SU-DHL-6 (cell line): ENCODE data around the gene ATP11A.

ENCODE experiments used
- H2AFZ ChIP-seq: fragments of 200-600 bp; sonication (generic); 2 replicates; pipeline ENCODE4 v1.6.1; 2014; ENCODE audit warnings: low read depth, mild to moderate bottlenecking, moderate library complexity, mixed read lengths, antibody characterized with exemption, low read length; ENCODE audit not compliant: severe bottlenecking
- H3F3A ChIP-seq: fragments of 200-600 bp; shearing (Covaris generic); 2 replicates; pipeline ENCODE4 v1.6.0; 2016; ENCODE audit warnings: antibody characterized with exemption, mild to moderate bottlenecking; ENCODE audit not compliant: insufficient read depth
- H3K27ac ChIP-seq: fragments of 200-600 bp; sonication (generic); 2 replicates; pipeline ENCODE4 v1.5.1; 2016; ENCODE audit warnings: low read depth, mild to moderate bottlenecking, low read length, moderate library complexity, mixed read lengths
- H3K27me3 ChIP-seq: fragments of 200-600 bp; sonication (generic), shearing (Covaris generic); 2 replicates; pipeline ENCODE4 v1.6.0; 2014; ENCODE audit warnings: mild to moderate bottlenecking, low read length
- H3K36me3 ChIP-seq: fragments of 200-600 bp; sonication (generic); 2 replicates; pipeline ENCODE4 v1.6.1; 2014; ENCODE audit warnings: mild to moderate bottlenecking, low read length, mixed read lengths
- H3K4me2 ChIP-seq: fragments of 300-600, 200-600 bp; shearing (Covaris generic), sonication (generic); 2 replicates; pipeline ENCODE4 v1.6.0; 2014; ENCODE audit warnings: low read length, low read depth, mild to moderate bottlenecking; ENCODE audit not compliant: poor library complexity, severe bottlenecking
- H3K4me3 ChIP-seq: fragments of 200-600 bp; sonication (generic); 2 replicates; pipeline ENCODE4 v1.5.1; 2014; ENCODE audit warnings: antibody characterized with exemption, low read length, mild to moderate bottlenecking, mixed read lengths; ENCODE audit not compliant: insufficient read depth, poor library complexity, severe bottlenecking
- H3K79me2 ChIP-seq: fragments of 200-600 bp; sonication (generic); 2 replicates; pipeline ENCODE4 v1.6.1; 2014; ENCODE audit warnings: mild to moderate bottlenecking, low read length, moderate library complexity; ENCODE audit not compliant: insufficient read depth
- H3K9ac ChIP-seq: fragments of 200-600 bp; sonication (generic); 2 replicates; pipeline ENCODE4 v1.7.0; 2014; ENCODE audit warnings: mild to moderate bottlenecking, low read length
- H3K9me2 ChIP-seq: fragments of 200-600 bp; sonication (generic); replicated peaks from 2 replicates; pipeline ENCODE4 v1.6.1; 2014; ENCODE audit warnings: low read length; ENCODE audit not compliant: insufficient read depth
- H3K9me3 ChIP-seq: fragments of 200-600 bp; sonication (generic); 2 replicates; pipeline ENCODE4 v1.6.1; 2014; ENCODE audit warnings: low read length, mixed read lengths; ENCODE audit not compliant: insufficient read depth
- H4K20me1 ChIP-seq: fragments of 200-600 bp; sonication (generic); 2 replicates; pipeline ENCODE4 v1.6.1; 2014; ENCODE audit warnings: low read depth, mild to moderate bottlenecking, antibody characterized with exemption, low read length, moderate library complexity, mixed read lengths
- EZH2phosphoT487 ChIP-seq: fragments of 200-600 bp; sonication (generic), shearing (Covaris generic); conservative IDR thresholded peaks from 2 replicates; pipeline ENCODE4 v1.6.1; 2018; ENCODE audit warnings: mild to moderate bottlenecking, antibody characterized with exemption, low read length, moderate library complexity, mixed read lengths
- TF ChIP-seq, protein P1 (sequence below): fragments of 200-600 bp; sonication (generic); IDR thresholded peaks from one replicate; pipeline ENCODE4 v1.5.1; 2017; ENCODE audit warnings: antibody characterized with exemption, mild to moderate bottlenecking, low read length, moderate library complexity; ENCODE audit not compliant: insufficient read depth, poor library complexity, severe bottlenecking

Gene ATP11A

DNA sequence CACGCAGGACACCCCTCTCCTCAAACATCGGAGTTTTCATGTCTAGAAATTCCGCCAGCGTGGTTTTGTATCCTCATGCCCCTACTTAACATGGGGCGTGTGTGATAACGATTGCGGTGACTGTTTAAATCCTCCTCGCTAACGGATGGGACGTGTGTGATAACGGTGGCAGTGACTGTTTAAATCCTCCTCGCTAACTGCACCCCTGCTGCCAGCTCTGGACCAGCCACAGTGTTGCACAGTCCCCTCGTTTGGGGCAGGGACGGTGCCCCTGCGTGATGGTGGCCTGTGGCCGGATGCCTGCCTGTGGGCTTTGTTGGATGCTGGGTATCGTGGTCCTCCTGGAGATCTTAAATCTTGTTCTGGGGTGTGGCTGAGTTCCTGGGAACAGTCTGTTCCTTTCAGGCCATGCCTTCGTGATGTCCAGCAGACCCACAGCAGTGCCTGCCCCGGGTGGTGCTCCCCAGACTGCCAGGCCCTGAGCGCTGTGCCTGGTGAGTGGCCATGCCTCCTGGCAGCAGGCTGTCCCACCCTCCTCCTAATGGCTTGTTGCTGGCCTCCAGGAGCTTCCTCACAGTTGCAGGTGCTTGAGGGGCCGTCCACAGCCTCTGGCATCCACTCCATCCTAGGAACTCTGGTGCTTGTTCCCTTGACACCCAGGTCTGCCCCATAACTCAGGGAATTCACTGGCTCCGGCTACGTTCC, 156.7 kb downstream of the ATP11A start:
- Histone ChIP-seq H3K4me2 (no peak overlapping the region), H3K27ac (no peak overlapping the region), H4K20me1 (no peaks in the 10 kb centered on the region), H3F3A (no peaks in the 10 kb centered on the region), H2AFZ (no peak overlapping the region), H3K9ac (no peak overlapping the region), H3K9me2 (no peaks in the 10 kb centered on the region), H3K79me2 (no peaks in the 10 kb centered on the region), H3K9me3 (no peaks in the 10 kb centered on the region), H3K4me3 (no peak overlapping the region), H3K36me3 (no peaks in the 10 kb centered on the region), H3K27me3 (no peaks in the 10 kb centered on the region)
- no peak for TF ChIP-seq EZH2phosphoT487
- TF ChIP-seq, protein P1, sequence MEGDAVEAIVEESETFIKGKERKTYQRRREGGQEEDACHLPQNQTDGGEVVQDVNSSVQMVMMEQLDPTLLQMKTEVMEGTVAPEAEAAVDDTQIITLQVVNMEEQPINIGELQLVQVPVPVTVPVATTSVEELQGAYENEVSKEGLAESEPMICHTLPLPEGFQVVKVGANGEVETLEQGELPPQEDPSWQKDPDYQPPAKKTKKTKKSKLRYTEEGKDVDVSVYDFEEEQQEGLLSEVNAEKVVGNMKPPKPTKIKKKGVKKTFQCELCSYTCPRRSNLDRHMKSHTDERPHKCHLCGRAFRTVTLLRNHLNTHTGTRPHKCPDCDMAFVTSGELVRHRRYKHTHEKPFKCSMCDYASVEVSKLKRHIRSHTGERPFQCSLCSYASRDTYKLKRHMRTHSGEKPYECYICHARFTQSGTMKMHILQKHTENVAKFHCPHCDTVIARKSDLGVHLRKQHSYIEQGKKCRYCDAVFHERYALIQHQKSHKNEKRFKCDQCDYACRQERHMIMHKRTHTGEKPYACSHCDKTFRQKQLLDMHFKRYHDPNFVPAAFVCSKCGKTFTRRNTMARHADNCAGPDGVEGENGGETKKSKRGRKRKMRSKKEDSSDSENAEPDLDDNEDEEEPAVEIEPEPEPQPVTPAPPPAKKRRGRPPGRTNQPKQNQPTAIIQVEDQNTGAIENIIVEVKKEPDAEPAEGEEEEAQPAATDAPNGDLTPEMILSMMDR, result no peak

- H3K27me3 ChIP-seq, result no peaks in the 10 kb centered on the region
- H3K36me3 ChIP-seq, result no peaks in the 10 kb centered on the region
- TF ChIP-seq EZH2phosphoT487, result no peak
- TF ChIP-seq, protein P1, result no peak
- no peak overlapping the region for H3K4me3 ChIP-seq
- no peaks in the 10 kb centered on the region for H4K20me1 ChIP-seq
- H3K9me3 ChIP-seq, result no peaks in the 10 kb centered on the region
- H3K9me2 ChIP-seq, result no peaks in the 10 kb centered on the region
- H2AFZ ChIP-seq, result no peak overlapping the region
- H3K9ac ChIP-seq, result no peak overlapping the region
- no peak overlapping the region for H3K27ac ChIP-seq
- no peaks in the 10 kb centered on the region for H3F3A ChIP-seq
- no peaks in the 10 kb centered on the region for H3K79me2 ChIP-seq
- H3K4me2 ChIP-seq, result no peak overlapping the region
Observed at GRCh38 chr13:112849500-112849899, 159.7 kb downstream of the ATP11A start.

DNA sequence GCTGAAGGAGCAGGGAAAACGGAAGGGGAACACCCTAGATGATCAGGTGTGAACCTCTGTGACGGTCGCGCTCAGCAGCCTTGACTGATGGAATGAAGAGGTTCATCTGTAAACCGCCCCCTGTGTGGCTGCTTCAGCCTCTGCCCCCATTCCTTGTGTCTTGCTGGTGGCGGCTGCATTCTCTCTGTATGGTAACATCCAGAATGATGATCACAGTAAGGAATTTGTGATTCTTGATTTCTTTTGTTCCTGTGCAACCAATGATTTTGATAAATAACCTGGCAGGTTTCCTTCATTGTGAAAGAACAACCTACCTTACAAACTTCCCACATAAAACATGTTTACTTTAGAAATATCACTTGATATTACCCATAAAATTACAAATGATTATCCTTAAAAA, 160.4 kb downstream of the ATP11A start:
- Histone ChIP-seq H3K9me3 (no peaks in the 10 kb centered on the region), H4K20me1 (no peaks in the 10 kb centered on the region), H2AFZ (no peak overlapping the region), H3K9me2 (no peaks in the 10 kb centered on the region), H3K36me3 (no peaks in the 10 kb centered on the region), H3K27ac (no peak overlapping the region), H3K4me3 (no peak overlapping the region), H3K79me2 (no peaks in the 10 kb centered on the region), H3K4me2 (no peak overlapping the region), H3K27me3 (no peaks in the 10 kb centered on the region), H3K9ac (no peak overlapping the region), H3F3A (no peaks in the 10 kb centered on the region)
- TF ChIP-seq, protein P1, result no peak
- TF ChIP-seq EZH2phosphoT487, result no peak
